ENCODE measurements around the gene PRKCH. TPM values are rescaled to one million over a fixed set of nuclear protein-coding genes. Genes with fewer than 3 reads are reported as not detected.

PRKCH gene
- total and polyA plus RNA-seq, 2 of the 13 experiments (the other 11 are each of a cell fraction or from before 2014, with no cell fraction given): 0.48 to 1.3 TPM

- no peak for TF ChIP-seq ZHX1 (CRISPR knock-in tag; IDR thresholded peaks at IDR 0.05; ENCODE audit: low read depth)
- TF ChIP-seq ZMYM4 (CRISPR knock-in tag; IDR thresholded peaks at IDR 0.05): peak; percentile 94
- no peak for TF ChIP-seq SCMH1 (CRISPR knock-in tag; IDR thresholded peaks at IDR 0.05; ENCODE audit: borderline replicate concordance)
- TF ChIP-seq ZNF232 (CRISPR knock-in tag; IDR thresholded peaks at IDR 0.05; ENCODE audit: borderline replicate concordance): no peak
- TF ChIP-seq ZNF652 (CRISPR knock-in tag; IDR thresholded peaks at IDR 0.05; ENCODE audit: borderline replicate concordance, low read depth): no peak
- no peak for TF ChIP-seq ZNF383 (CRISPR knock-in tag; IDR thresholded peaks at IDR 0.05; ENCODE audit: borderline replicate concordance)
- no peak for TF ChIP-seq MATR3 (CRISPR knock-in tag; IDR thresholded peaks at IDR 0.05)
- 0 out of 2 replicates have a peak, but pooled peaks have one; percentile 48 for TF ChIP-seq KLF6 (CRISPR knock-in tag; IDR thresholded peaks at IDR 0.05)
- TF ChIP-seq CREB1 (IDR thresholded peaks at IDR 0.05): peak; percentile 63
- TF ChIP-seq CREB1 (CRISPR knock-in tag; IDR thresholded peaks at IDR 0.05): peak; percentile 72
- no peak for TF ChIP-seq GMEB1 (CRISPR knock-in tag; IDR thresholded peaks at IDR 0.05; ENCODE audit: borderline replicate concordance)
- no peak for TF ChIP-seq HBP1 (CRISPR knock-in tag; IDR thresholded peaks at IDR 0.05; ENCODE audit: low read depth)
- TF ChIP-seq MED13 (CRISPR knock-in tag; IDR thresholded peaks at IDR 0.05): no peak
- peak; percentile 25; the same call in 1 of the 2 replicates for TF ChIP-seq ZNF687 (CRISPR knock-in tag; IDR thresholded peaks at IDR 0.05)
- no peak for TF ChIP-seq NFE2L1 (CRISPR knock-in tag; IDR thresholded peaks at IDR 0.05; ENCODE audit: borderline replicate concordance)
- no peak for TF ChIP-seq MIER2 (CRISPR knock-in tag; IDR thresholded peaks at IDR 0.05)
- TF ChIP-seq ZBTB8A (CRISPR knock-in tag; IDR thresholded peaks at IDR 0.05; ENCODE audit: borderline replicate concordance, low read depth): no peak
- peak; percentile 71 for TF ChIP-seq IKZF4 (CRISPR knock-in tag; IDR thresholded peaks at IDR 0.05; ENCODE audit: borderline replicate concordance, low read depth, not compliant biosample characterization)
- TF ChIP-seq RAD51 (IDR thresholded peaks at IDR 0.05; ENCODE audit: borderline replicate concordance): peak; percentile 91
Observed at GRCh38 chr14:61559641-61560201, 238.3 kb downstream of the PRKCH start (continued).
